ENCODE results near the gene SPACA6. TPM values are rescaled to one million over a fixed set of nuclear protein-coding genes. Genes with fewer than 3 reads are reported as not detected.

Gene SPACA6
- total and polyA plus RNA-seq, 2 of the 8 experiments (the other 6 are each of a cell fraction or from before 2014, with no cell fraction given): 7.1 to 7.5 TPM

DNA sequence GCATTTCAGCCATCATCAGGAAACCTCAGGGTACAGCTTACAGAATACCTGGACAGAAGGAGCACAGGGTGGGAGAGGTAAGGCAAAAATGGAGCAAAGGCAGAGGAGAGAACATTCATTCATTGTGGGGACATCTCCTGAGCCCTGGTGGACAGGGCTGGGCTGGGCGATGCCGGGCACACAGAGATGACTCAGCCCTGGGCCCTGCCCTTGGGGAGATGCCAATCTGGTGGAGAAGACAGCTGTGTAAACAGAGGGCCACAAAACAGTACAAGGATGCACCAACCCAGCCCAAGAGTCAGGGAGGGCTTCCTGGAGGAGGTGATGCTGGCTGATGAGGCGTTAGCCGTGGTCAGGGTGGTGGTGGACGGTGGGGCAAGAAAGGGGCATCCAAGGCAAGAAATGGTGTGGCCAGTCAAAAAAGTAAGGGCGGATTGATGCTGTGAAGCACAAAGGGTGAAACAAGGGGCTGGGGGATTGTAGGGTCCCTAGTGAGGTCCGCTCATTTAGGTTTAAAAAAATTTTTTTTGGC, 34.3 kb downstream of the SPACA6 start:
- Histone ChIP-seq H3K4ac (replicated peaks; ENCODE audit: insufficient read length, low read depth, low read length) (no peak overlapping the region), H3K23ac (ENCODE audit: insufficient read length) (no peak overlapping the region), H4K20me1 (replicated peaks in 1 of 2; ENCODE audit: control insufficient read depth in 1 of 2, insufficient read depth in 2 of 2, low read length in 2 of 2) (no peaks in the 10 kb centered on the region), H2BK5ac (ENCODE audit: low read depth, low read length) (no peak overlapping the region), H3K14ac (ENCODE audit: insufficient read length) (no peak overlapping the region), H3K27me3 (replicated peaks in 1 of 4; ENCODE audit: control insufficient read depth in 3 of 4, extremely low read depth in 1 of 4, insufficient read depth in 3 of 4, low read length in 3 of 4) (peaks cover 0 to 2% (median 0%) of the 10 kb centered on the region in 4 experiments; a peak in 2 of 7 replicates), H3K36me3 (ENCODE audit: control insufficient read depth in 2 of 4, insufficient read depth in 4 of 4, low read length in 3 of 4) (no peaks in the 10 kb centered on the region), H2BK120ac (replicated peaks; ENCODE audit: low read depth, low read length) (no peak overlapping the region), H3K79me1 (ENCODE audit: low read depth, low read length) (no peaks in the 10 kb centered on the region), H3K9ac (replicated peaks in 1 of 4; ENCODE audit: extremely low read depth in 1 of 4, low read depth in 3 of 4, low read length in 3 of 4) (no peak overlapping the region), H3K23me2 (ENCODE audit: low read depth, low read length) (no peaks in the 10 kb centered on the region; the same call in 1 of the 2 replicates), H3K4me3 (ENCODE audit: extremely low read depth in 1 of 4, insufficient read depth in 2 of 4, low read depth in 3 of 4, low read length in 4 of 4) (no peak overlapping the region), H4K91ac (replicated peaks; ENCODE audit: insufficient read length, low read length) (no peak overlapping the region), H2AFZ (ENCODE audit: low read length) (no peak overlapping the region), H3K79me2 (ENCODE audit: control insufficient read depth in 1 of 2, insufficient read depth in 2 of 2, low read length in 2 of 2) (no peaks in the 10 kb centered on the region), H2BK12ac (ENCODE audit: low read depth, low read length) (no peak overlapping the region), H3K4me2 (ENCODE audit: insufficient read depth in 1 of 2, low read depth in 2 of 2, low read length in 2 of 2) (no peak overlapping the region), H3K27ac (ENCODE audit: low read depth, low read length) (no peak overlapping the region), H3K18ac (ENCODE audit: extremely low read depth, low read length) (no peak overlapping the region; the same call in 1 of the 2 replicates), H2AK5ac (ENCODE audit: low read depth, low read length) (peak overlapping the region; percentile 53; the same call in 1 of the 2 replicates), H3K4me1 (replicated peaks in 1 of 4; ENCODE audit: control insufficient read depth in 3 of 4, insufficient read depth in 4 of 4, low read length in 3 of 4) (peaks cover 0 to 7% (median 2%) of the 10 kb centered on the region in 4 experiments; a peak in 3 of 7 replicates), H2BK20ac (ENCODE audit: low read length) (no peak overlapping the region), H3K56ac (replicated peaks; ENCODE audit: insufficient read length, low read depth, low read length) (no peak overlapping the region), H4K8ac (ENCODE audit: extremely low read depth, insufficient read depth, low read length) (no peak overlapping the region), H3K9me3 (ENCODE audit: insufficient read depth in 2 of 2, low read depth in 1 of 2, low read length in 1 of 2) (peaks cover 0 to 15% of the 10 kb centered on the region in 2 experiments; a peak in 2 of 4 replicates), H4K5ac (ENCODE audit: insufficient read length, low read depth, low read length) (no peak overlapping the region), H2BK15ac (ENCODE audit: low read length) (no peak overlapping the region)
- POLR2A ChIA-PET (ENCODE audit: partially characterized antibody): interaction anchor here (0.7 kb wide), 1 partner anchor 10 kb away, joined by 3 read pairs; no protein-coding TSS in a partner anchor
- no peak for DNase-seq (ENCODE audit: low read depth in 1 of 2, low spot score in 2 of 2)
- CTCF ChIA-PET (ENCODE audit: partially characterized antibody): interaction anchor here (0.5 to 1.4 kb wide), 5 partner anchors 25 to 120 kb away, joined by 3 read pairs; no protein-coding TSS in a partner anchor
- FAIRE-seq: no peak
- 86% methylated on average over 7 of the region's 7 CpGs; no CpG with 5 or more reads in 1 of the 2 experiments for WGBS, 2 experiments (ENCODE audit: extremely low coverage in 1 of 2, insufficient coverage in 1 of 2, insufficient read length in 1 of 2, insufficient replicate concordance in 2 of 2, low coverage in 1 of 2, low lambda C conversion rate in 2 of 2, missing lambda C conversion rate in 1 of 2)
- TF ChIP-seq SP2 (IDR thresholded peaks at IDR 0.05; ENCODE audit: low read length) (no peak), TEAD4 (IDR thresholded peaks at IDR 0.05; ENCODE audit: low read depth, low read length) (no peak), TBP (IDR thresholded peaks at IDR 0.05; ENCODE audit: low read depth, low read length) (no peak), KDM5A (IDR thresholded peaks at IDR 0.05; ENCODE audit: low read length) (no peak), CBX8 (IDR thresholded peaks at IDR 0.05; ENCODE audit: borderline replicate concordance, low read depth, low read length) (no peak), SAP30 (IDR thresholded peaks at IDR 0.05; ENCODE audit: insufficient read depth, insufficient replicate concordance, low read length) (no peak), RFX5 (IDR thresholded peaks at IDR 0.05; ENCODE audit: borderline replicate concordance, low read depth, low read length) (no peak), SIN3A (conservative IDR thresholded peaks at IDR 0.05 in 1 of 2, IDR thresholded peaks at IDR 0.05 in 1 of 2; ENCODE audit: low read depth in 1 of 2, low read length in 2 of 2) (no peak)
- TF ChIP-seq, protein P1, sequence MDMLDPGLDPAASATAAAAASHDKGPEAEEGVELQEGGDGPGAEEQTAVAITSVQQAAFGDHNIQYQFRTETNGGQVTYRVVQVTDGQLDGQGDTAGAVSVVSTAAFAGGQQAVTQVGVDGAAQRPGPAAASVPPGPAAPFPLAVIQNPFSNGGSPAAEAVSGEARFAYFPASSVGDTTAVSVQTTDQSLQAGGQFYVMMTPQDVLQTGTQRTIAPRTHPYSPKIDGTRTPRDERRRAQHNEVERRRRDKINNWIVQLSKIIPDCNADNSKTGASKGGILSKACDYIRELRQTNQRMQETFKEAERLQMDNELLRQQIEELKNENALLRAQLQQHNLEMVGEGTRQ (IDR thresholded peaks at IDR 0.05; ENCODE audit: low read length): no peak
- TF ChIP-seq, protein P2, sequence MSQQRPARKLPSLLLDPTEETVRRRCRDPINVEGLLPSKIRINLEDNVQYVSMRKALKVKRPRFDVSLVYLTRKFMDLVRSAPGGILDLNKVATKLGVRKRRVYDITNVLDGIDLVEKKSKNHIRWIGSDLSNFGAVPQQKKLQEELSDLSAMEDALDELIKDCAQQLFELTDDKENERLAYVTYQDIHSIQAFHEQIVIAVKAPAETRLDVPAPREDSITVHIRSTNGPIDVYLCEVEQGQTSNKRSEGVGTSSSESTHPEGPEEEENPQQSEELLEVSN (IDR thresholded peaks at IDR 0.05): no peak
- TF ChIP-seq, protein P3, sequence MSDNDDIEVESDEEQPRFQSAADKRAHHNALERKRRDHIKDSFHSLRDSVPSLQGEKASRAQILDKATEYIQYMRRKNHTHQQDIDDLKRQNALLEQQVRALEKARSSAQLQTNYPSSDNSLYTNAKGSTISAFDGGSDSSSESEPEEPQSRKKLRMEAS (IDR thresholded peaks at IDR 0.05): no peak
